Kasumi-1 (cell line): Measurements from ENCODE around the gene RPL11.
"Not testable (repeated sequence)": the region's sequence is repeated elsewhere in the genome, so short reads cannot be mapped to it uniquely, and the experiment has no call there.

ENCODE experiments used
- DNase-seq, 2 experiments: peaks; one replicate each; lab custom pipeline; 2025; lab: John Stamatoyannopoulos, UW

The RPL11 gene

DNA sequence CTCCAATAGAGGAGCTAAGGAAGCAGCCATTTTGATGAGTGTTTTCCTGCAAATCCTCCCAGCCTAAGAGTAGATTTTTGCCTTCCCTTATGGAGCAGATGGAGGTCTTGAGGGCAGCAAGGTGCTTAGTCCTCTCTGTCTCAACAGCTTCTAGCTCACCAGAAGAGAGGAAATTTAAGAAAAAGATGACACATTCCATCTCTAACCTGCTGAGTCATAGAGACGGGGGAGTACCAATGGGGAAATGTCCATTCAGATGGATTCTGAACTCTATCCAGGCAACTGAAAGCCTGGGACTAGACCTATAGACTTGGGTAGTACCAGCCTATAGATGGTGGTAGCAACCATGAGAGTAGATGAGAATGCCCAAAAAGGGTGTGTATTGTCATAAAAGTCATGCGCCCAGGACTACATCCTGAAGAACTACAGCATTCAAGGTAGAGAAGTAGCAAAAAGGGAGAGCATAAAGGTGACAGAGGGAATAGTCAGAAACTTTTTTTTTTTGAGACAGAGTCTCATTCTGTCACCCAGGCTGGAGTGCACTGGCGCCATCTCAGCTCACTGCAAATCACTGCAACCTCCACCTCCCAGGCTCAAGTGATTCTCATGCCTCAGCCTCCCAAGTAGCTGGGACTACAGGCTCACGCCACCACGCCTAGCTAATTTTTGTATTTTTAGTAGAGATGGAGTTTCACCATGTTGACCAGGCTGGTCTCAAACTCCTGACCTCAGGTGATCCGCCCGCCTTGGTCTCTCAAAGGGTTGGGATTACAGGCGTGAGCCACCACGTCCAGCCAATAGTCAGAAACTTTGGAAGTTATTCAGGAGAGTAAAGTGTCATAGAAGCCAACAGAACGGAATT, 41.0 kb downstream of the RPL11 start:
- no peak for DNase-seq

DNA sequence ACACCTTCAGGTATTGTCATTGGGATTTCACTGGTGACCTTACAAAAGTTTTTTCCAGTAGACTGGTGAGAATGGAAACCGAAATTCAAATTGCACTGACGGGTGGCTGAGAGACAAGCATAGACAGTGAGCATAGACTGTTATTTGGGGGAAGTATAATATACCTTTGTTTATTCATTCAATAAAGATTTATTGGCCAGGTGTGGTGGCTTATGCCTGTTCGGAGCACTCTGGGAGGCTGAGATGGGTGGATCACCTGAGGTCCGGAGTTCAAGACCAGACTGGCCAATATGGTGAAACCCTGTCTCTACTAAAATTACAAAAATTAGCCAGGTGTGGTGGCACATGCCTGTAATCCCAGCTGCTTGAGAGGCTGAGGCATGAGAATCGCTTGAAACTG, 41.7 kb downstream of the RPL11 start:
- not testable (repeated sequence) for DNase-seq

DNA sequence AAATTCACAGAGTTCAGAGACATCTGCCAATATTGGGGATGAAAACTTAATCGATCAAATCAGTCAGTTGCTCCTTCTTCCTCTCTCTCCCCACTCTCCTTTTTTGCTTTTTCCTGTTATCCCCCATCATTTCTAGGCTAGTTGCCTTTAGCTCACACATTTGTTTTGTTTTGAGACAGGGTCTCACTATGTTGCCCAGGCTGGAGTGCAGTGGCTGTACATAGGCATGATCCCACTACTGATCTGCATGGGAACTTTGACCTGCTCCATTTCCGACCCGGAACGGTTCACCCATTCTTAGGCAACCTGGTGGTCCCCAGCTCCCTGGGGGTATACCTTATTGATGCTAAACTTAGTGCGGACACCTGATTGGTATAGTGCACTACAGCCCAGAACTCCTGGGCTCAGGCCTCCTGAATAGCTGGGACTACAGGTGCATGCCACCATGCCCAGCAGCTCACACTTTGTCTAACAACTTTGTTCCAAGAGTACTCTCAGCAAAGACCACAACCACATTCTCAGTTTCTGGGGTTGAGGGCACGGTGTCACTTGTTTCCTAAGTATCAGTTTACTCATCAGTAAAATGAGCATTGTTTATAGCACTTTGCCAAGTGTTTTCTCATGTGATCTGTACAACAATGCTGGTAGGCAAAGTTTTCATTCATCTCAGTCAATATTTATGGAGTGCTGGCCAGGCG, 45.0 kb downstream of the RPL11 start:
- DNase-seq: no peak

DNA sequence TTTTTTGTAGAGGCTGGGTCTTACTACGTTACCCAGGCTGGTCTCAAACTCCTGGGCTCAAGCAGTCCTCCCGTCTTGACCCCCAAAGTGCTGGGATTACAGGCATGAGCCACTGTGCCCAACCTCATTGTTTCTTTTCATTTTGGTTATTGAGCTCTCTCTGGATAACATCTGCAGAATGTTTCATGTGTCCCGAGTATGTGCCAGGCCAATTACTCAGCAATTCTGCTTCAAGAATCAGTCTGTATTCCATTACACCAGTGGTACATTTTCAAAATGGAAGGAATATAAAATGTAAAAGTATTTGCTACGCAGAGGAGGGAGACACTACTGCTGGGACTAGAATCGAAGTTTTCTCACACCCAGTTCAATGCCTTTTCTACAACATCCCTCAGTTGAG, 50.0 kb downstream of the RPL11 start:
- no peak for DNase-seq

DNA sequence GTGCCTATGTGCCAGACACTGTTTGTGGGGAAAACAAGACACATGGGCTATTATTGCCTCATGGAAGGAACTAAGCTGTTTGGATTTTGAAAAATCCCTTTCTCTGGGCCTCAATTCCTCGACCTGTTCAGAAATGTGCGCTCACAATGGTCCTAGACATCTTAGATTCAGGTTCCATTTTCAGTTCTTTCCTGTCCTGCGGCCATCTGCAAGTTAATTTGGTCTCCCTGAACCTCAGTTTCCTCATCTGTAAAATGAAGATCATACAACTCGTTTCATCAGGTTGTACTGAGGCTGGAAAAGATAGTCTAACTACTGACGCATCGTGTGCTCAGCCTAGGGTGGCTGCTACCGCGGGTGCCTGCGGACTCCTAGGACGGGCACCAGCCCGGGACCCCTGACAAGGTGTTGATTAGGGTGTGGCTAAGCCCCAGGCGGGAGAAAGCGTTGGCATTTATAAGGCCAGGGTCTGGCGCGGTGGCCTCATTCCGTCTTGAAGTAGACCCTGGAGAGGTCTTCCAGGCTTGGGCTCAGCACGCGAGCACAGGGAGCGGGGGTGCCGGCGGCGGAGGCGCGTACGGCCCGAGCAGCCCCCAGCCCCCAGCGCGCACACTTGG, 51.2 kb downstream of the RPL11 start:
- peak; percentile 21 to 45 for DNase-seq

DNA sequence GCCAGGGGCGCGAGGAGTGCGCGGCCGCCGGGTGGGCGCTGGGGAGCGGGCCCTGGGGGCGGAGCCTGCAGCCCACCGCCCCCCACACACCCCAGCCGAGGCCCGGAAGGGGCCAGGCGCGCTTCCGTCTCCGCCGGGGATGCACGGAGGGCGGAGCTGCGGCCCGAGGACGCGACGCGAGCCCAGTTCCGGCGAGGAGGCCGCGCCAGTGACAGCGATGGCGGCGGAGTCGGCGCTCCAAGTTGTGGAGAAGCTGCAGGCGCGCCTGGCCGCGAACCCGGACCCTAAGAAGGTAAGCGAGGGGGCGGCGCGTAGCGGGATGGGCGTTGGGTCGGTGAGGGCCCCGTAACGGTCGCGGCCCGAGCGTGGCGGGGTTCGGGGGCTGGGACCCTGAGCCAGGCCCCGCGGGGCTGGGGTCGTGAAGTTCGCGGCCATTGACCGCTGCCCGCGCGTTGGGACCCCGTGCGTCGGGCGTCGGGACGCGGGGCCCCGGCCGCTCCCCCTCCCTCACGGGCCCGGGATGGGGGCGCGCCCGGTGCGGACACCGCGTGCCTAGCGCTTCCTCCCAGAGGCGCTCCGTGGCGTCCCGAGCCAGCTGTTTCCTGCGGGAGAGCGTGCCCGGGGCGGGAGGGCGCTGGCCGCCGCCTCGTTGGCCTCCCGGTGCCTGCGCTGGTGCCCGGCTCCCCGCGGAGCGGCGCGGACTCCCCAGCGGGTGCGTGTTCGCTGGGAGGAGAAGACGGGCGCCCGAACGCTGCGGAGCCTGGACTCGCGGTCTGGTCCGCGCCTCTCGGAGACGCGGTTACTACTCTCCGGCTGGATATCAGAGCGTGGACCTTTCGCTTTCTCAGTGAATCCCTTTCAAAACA, 51.9 kb downstream of the RPL11 start, which contains the start of gene ELOA:
TSS of gene ELOA (plus strand) at position 185 of the 866 bp plus-strand sequence. CDS start at position 218, 33 bp downstream.
- peak; percentile 71 to 74 for DNase-seq

DNA sequence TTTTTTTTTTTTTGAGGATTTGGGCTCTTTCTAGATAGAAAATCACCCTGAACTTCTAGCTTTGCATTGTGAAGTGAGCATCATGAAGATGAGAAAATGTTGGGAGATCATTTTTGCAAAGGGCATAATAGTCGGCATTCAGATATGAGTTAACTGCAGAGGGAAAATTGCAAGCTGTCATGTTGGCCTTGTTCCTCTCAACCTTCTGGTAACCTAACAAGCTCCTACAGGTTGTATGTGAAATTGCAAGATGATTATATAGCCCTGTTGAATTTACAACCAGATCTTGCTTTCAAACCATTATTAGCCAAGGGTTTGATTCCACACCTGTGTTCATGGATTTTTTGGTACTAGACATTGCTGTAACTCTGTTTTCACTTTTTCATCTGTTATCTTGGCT, 53.9 kb downstream of the RPL11 start:
- peak; percentile 60 to 74 for DNase-seq
